Erythroblast (primary cell): ENCODE results near the gene TMPRSS2.

Experiments used
- DNase-seq, 2 experiments: peaks; one replicate each; lab custom pipeline; 2025; lab: John Stamatoyannopoulos, UW
- GATA1 ChIP-seq: IDR thresholded peaks from 2 replicates; pipeline ENCODE4 v1.6.1; 2011; ENCODE audit warnings: low read depth, mild to moderate bottlenecking, control low read depth, low read length, moderate library complexity
- POLR2A ChIP-seq: IDR thresholded peaks from 2 replicates; pipeline ENCODE4 v1.6.1; 2011; ENCODE audit warnings: mild to moderate bottlenecking, low read length

TMPRSS2 gene

GRCh38 chr21:41482980-41483379 is 25.0 kb downstream of the TMPRSS2 start:
- TF ChIP-seq GATA1 (no peak), POLR2A (no peak)
- no peak for DNase-seq

GRCh38 chr21:41482301-41482700 is 25.7 kb downstream of the TMPRSS2 start:
- DNase-seq = no peak

GRCh38 chr21:41481191-41481590 is 26.8 kb downstream of the TMPRSS2 start:
- DNase-seq = no peak
- TF ChIP-seq GATA1 (no peak), POLR2A (no peak)

More at GRCh38 chr21:41482301-41482700, 25.7 kb downstream of the TMPRSS2 start:
- TF ChIP-seq POLR2A (no peak), GATA1 (no peak)

- no peak for DNase-seq
- TF ChIP-seq GATA1 = no peak
- TF ChIP-seq POLR2A = no peak
Observed at GRCh38 chr21:41480086-41480690, 27.8 kb downstream of the TMPRSS2 start.

- TF ChIP-seq GATA1 (no peak), POLR2A (no peak)
- no peak for DNase-seq
Observed at GRCh38 chr21:41479686-41480085, 28.3 kb downstream of the TMPRSS2 start.

- no peak for DNase-seq
Observed at GRCh38 chr21:41478319-41479177, 29.4 kb downstream of the TMPRSS2 start.

GRCh38 chr21:41477641-41478318 is 30.2 kb downstream of the TMPRSS2 start:
- no peak for TF ChIP-seq POLR2A
- no peak for TF ChIP-seq GATA1

More at GRCh38 chr21:41478319-41479177, 29.4 kb downstream of the TMPRSS2 start:
- no peak for TF ChIP-seq GATA1

GRCh38 chr21:41475714-41476420 is 32.1 kb downstream of the TMPRSS2 start:
- TF ChIP-seq GATA1 (no peak), POLR2A (no peak)
- DNase-seq = no peak

More at GRCh38 chr21:41477641-41478318, 30.2 kb downstream of the TMPRSS2 start:
- no peak for DNase-seq

GRCh38 chr21:41472753-41473548 is 35.0 kb downstream of the TMPRSS2 start:
- no peak for DNase-seq
- TF ChIP-seq GATA1 = no peak
- TF ChIP-seq POLR2A = no peak

GRCh38 chr21:41470054-41470453 is 37.9 kb downstream of the TMPRSS2 start:
- DNase-seq = no peak

GRCh38 chr21:41466024-41466820 is 41.7 kb downstream of the TMPRSS2 start:
- no peak for TF ChIP-seq GATA1
- no peak for TF ChIP-seq POLR2A
- DNase-seq = no peak

More at GRCh38 chr21:41470054-41470453, 37.9 kb downstream of the TMPRSS2 start:
- TF ChIP-seq POLR2A (no peak), GATA1 (no peak)

GRCh38 chr21:41465176-41465781 is 42.7 kb downstream of the TMPRSS2 start:
- DNase-seq = no peak
- TF ChIP-seq GATA1 (no peak), POLR2A (no peak)
